ENCODE measurements around the gene CYSRT1.

Gene CYSRT1

GRCh38 chr9:137191245-137191644 is 33.7 kb upstream of the CYSRT1 start:
- DNase-seq: no peak

GRCh38 chr9:137191691-137192447 is 33.1 kb upstream of the CYSRT1 start:
- no peak for DNase-seq

GRCh38 chr9:137192448-137192780 is 32.6 kb upstream of the CYSRT1 start:
- no peak for DNase-seq

GRCh38 chr9:137192859-137193258 is 32.1 kb upstream of the CYSRT1 start:
- DNase-seq: no peak

- DNase-seq: no peak
Measured at GRCh38 chr9:137193771-137194170, 31.2 kb upstream of the CYSRT1 start.

- DNase-seq: no peak
Measured at GRCh38 chr9:137194388-137194787, 30.6 kb upstream of the CYSRT1 start.

GRCh38 chr9:137194909-137195308 is 30.1 kb upstream of the CYSRT1 start:
- no peak for DNase-seq

GRCh38 chr9:137195525-137196220 is 29.3 kb upstream of the CYSRT1 start:
- DNase-seq: no peak

GRCh38 chr9:137198051-137198901 is 26.7 kb upstream of the CYSRT1 start:
- DNase-seq: no peak

- no peak for DNase-seq
Measured at GRCh38 chr9:137198902-137199283, 26.1 kb upstream of the CYSRT1 start.

GRCh38 chr9:137199411-137200121 is 25.4 kb upstream of the CYSRT1 start:
- DNase-seq: no peak

GRCh38 chr9:137200311-137201204 is 24.4 kb upstream of the CYSRT1 start, which contains the start of gene TPRN:
Gene TPRN, minus strand, starts transcription at chr9:137200741. Its CDS starts 30 bp downstream, at chr9:137200711.
- DNase-seq: peak; percentile 98

GRCh38 chr9:137201205-137201868 is 23.6 kb upstream of the CYSRT1 start:
- DNase-seq: no peak

- no peak for DNase-seq
Measured at GRCh38 chr9:137202966-137203365, 22.0 kb upstream of the CYSRT1 start.

GRCh38 chr9:137204731-137205125 is 20.2 kb upstream of the CYSRT1 start:
- no peak for DNase-seq

- peak; percentile 88 for DNase-seq
Measured at GRCh38 chr9:137205126-137206069, 19.6 kb upstream of the CYSRT1 start, which contains the start of the genes NDOR1 and TMEM203. Gene NDOR1, plus strand, starts transcription at chr9:137205700. Its CDS starts 78 bp downstream, at chr9:137205778. Gene TMEM203, minus strand, starts transcription at chr9:137205648. Its CDS starts 234 bp downstream, at chr9:137205414.

- no peak for DNase-seq
Measured at GRCh38 chr9:137206602-137207001, 18.4 kb upstream of the CYSRT1 start.

GRCh38 chr9:137211532-137211931 is 13.4 kb upstream of the CYSRT1 start:
- no peak for DNase-seq

GRCh38 chr9:137212520-137212919 is 12.5 kb upstream of the CYSRT1 start:
- DNase-seq: no peak
